Measurements from ENCODE around the gene RPL9. TPM values are rescaled to one million over a fixed set of nuclear protein-coding genes. Genes with fewer than 3 reads are reported as not detected.
A peak's percentile ranks its signal among the peaks of the same experiment; 100 is the strongest.
"Not testable (repeated sequence)": the region's sequence is repeated elsewhere in the genome, so short reads cannot be mapped to it uniquely, and the experiment has no call there.

The RPL9 gene
- total RNA-seq, 1 donor from 2014 or later: 364 TPM

DNA sequence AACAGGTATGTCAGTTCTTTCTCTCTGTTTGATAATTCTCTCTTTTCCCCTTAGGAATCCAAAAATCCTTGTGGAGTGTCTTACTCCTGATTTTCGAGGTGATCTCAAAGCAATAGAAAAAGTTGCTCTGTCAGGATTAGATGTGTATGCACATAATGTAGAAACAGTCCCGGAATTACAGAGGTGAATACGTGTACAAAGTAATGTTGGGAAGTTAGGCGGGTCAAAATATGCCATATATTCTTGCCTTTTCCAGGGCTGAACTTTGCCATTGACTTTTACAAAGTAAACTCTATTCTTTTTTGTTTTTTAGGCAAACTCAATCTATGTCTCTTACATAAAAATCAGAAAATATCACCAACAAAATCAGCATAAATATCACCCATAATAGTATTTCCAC, 8.7 kb upstream of the RPL9 start:
- ATAC-seq (peak; percentile 9), DNase-seq (ENCODE audit: low spot score) (no peak)

DNA sequence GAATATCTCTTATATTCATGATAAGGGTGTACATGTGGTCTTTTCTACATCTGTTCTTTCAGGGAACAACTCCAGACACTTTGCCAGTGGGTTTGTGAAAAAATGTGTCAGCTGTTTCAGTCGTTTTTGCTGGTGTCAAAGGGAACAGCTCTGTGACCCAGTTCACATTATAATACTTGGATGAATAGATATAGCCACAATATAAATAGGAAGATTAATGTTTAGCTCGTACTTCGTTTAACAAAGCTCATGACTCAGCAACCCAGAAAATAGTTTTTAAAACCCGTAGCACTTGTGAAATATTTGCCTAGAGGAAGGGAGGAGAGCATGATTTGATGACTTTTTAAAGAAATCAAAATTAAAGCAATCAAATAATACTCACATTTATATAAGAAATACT, 8.0 kb upstream of the RPL9 start:
- DNase-seq (ENCODE audit: low spot score) (peak; percentile 59), ATAC-seq (peak; percentile 62)

DNA sequence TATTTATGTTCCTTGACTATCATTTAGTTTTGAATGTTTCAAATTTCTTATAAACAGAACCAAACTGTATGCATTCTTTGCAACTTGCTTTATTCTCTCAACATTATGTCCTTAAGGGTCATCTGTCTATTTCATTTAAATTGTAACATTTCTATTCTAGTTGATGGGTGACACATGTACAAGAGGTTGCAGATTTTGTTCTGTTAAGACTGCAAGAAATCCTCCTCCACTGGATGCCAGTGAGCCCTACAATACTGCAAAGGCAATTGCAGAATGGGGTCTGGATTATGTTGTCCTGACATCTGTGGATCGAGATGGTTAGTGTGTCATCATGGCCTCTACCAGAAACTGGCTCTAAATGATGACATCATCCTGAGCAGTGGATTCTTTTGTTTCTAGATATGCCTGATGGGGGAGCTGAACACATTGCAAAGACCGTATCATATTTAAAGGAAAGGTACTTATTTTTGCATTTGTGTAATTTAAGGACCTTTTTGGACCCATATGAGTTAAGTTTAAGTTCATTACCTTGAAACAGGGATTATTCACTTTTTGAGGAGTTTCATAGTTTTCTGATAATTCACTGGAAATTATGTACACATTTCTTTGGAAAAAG, 6.3 kb upstream of the RPL9 start:
- ATAC-seq: no peak
- DNase-seq (ENCODE audit: low spot score): no peak

DNA sequence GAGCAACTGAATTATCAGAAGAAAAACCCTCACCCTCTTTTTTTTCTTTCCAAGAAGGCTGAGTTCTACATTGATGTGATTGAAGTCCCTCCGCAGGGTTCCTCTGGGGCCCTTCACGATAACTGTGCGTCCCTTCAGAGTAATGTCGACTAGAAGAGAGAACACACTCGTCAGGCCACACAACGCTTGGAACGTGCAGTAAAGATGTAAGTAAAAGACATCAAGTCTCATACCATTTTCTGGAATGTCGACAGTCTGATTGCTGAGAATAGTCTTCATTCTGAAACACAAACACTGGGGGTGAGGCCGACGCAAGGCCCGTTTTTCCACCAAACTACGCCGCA, 589 bp downstream of the RPL9 start:
- ATAC-seq: peak; percentile 1
- not testable (repeated sequence) for DNase-seq (ENCODE audit: low spot score)

DNA sequence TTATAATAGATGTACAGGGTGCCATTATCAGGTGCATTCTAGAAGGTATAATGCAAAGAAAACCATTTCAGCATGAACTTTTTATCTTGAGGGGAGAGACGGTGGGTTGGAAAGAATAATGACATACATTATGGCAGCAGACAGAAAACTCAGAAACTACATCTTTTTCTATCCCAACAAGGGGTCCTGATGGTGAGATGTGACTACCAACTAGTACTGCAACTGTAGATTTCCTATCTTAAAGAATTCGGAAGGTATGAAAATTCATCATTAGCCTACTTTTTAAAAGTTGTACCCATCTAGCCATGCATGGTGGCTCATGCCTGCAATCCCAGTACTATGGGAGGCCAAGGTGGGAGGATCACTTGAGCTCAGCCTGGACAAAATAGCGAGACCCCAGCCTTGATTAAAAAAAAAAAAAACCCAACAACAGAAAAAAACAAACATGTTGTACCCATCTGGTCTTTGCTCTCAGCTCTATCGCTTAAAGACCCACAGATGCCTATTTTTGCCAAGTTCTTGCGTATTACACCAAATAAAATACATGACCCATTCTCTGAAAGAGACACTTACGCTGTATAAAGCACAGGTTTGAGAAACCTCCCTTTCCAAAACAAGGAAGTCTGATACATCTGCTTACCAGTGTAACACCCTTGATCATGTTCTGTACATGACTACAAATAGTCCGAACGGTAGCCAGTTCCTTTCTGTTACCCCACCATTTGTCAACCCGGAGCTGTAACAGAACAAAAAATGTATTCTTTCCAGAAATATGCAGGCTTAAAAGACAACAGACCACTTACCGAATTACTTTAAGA, 1.6 kb downstream of the RPL9 start:
- no peak for DNase-seq (ENCODE audit: low spot score)
- no peak for ATAC-seq

DNA sequence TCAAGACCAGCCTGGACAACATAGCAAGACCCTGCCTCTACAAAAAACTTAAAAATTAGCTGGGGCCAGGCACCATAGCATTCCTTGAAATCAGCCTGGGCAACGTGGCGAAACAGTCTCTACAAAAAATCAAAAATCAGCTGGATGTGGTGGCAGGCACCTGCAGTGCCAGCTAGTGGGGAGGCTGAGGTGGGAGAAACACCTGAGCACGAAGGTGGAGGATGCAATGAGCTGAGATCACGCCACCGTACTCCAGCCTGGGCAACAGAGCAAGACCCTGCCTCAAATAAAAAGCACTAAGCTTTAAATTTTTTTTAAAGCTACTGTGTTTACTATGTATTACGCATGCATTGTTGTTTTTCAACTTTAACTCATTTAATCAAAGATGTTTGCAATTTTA, 3.2 kb downstream of the RPL9 start:
- ATAC-seq (no peak), DNase-seq (ENCODE audit: low spot score) (no peak)

DNA sequence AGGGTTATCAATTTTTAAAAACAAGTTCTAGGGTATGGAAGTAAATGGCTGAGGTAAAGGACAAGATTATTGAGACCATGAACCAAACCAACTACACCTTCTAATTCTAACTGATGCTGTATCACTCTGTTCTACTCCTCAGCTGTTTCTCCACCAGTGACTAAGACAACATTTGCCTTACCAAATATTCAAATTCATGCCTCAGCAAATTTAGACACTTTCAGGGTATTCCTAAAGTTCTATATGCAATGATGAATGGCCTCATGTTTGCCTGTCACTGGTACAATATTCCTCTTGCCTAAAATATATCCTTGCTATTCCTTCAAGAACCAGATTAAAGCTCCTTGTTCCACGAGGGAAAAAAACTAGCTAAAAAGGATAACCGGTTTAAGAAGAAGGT, 5.0 kb downstream of the RPL9 start:
- DNase-seq (ENCODE audit: low spot score) (no peak), ATAC-seq (no peak)

DNA sequence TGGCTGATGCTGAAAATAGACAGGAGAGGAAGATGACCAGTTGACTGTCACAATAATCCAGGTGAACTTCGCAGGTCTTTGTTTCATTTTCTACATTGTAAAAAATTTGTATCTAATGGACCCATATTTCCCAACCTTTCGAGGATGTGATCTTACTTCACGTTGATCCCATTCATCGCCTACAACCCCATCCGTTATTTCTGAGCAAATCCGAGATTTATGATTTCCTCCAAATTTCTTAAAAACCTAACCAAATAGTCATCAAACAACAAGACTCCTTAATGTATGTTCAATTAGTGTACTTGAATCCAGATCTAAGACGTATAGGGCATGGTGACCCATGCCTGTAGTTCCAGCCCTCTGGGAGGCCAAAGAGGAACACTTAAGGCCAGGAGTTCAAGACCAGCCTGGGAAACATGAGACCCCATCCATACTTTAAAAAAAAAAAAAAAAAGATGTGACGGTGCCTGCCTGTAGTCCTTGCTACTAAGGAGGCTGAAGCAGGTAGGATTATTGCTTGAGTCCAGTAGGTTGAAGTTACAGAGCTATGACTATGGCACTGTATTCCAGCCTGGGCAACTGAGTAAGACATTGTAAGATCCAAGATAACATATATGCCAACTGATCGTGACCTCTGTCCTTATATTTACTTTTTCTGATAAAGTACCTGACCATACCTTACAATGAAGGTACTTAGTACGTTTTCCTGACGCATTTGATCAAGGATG, 5.7 kb downstream of the RPL9 start:
- DNase-seq (ENCODE audit: low spot score) (no peak), ATAC-seq (no peak)

DNA sequence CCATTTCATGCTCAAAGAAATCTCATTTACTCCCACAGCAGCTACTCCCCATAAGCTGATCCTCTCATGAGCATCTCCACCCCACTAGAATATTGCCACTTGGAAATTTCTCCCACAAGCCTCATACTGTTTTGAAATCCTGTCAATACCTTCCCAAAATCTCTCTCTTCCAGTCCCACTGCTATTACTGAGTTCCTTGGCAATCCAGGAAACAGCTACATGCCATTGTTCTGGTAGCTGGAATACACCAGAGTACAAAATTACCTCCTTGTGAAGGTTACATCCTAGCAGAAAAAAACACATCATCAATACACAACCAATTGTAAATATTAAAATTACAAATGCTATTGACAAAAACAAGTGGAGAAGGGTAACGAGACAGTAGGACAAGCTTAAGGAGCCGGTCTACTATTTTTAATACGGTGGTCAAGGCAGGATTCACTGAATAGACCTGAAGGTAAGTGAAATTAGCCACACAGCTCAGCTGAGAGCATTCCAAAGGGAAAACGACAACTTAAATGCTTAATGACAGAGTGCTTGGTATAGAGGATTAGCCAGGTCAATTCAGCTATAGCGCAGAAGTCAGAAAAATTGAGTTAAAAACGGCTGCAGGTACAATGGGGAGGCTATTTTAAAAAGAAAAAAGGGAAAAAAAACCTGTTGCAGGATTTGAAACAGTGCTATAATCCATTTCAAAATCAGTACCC, 6.4 kb downstream of the RPL9 start:
- ATAC-seq (no peak), DNase-seq (ENCODE audit: low spot score) (no peak)

DNA sequence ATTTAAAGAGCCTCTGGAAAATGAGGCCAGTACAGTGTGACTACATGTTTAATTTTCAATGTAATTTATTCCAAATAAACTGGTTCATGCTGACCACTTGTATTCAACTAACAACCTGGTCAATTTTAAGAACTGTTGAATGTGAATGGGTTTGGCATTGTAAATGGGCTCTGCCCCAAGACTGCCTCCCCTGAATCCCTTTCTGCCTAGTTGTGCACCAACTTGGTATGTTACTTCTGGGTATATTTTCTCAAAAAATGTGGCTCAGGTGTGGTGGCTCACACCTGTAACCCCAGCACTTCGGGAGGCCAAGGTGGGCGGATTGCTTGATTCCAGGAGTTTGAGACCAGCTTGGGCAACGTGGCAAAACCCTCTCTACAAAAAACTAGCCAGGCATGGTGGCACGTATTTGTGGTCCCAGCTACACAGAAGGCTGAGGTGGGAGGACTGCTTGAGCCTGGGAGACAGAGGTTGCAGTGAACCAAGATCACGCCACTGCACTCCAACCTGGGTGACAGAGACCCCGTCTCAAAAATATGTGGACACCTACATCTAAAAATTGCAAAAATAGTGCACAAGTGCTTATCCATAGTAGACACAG, 7.2 kb downstream of the RPL9 start:
- DNase-seq (ENCODE audit: low spot score): no peak
- no peak for ATAC-seq

DNA sequence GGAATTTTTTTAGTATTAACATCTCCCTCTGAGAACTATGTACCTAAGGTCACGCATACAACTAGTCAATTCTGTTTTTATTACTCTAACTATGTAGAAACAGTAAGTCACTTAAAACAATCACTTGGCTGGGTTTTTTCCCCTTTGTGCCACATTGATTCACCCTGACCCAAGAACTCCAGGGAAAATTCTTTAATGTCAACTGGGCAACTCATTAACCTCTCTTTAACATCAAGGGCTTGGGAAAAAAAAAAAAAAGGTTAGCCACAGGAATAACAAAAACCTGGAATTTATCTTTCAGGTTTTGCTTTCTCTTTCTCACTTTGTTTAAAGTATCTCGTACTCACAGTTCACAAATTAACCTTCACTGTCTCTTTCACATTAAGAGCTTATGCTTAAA, 8.1 kb downstream of the RPL9 start:
- peak; percentile 65 for ATAC-seq
- DNase-seq (ENCODE audit: low spot score): no peak

DNA sequence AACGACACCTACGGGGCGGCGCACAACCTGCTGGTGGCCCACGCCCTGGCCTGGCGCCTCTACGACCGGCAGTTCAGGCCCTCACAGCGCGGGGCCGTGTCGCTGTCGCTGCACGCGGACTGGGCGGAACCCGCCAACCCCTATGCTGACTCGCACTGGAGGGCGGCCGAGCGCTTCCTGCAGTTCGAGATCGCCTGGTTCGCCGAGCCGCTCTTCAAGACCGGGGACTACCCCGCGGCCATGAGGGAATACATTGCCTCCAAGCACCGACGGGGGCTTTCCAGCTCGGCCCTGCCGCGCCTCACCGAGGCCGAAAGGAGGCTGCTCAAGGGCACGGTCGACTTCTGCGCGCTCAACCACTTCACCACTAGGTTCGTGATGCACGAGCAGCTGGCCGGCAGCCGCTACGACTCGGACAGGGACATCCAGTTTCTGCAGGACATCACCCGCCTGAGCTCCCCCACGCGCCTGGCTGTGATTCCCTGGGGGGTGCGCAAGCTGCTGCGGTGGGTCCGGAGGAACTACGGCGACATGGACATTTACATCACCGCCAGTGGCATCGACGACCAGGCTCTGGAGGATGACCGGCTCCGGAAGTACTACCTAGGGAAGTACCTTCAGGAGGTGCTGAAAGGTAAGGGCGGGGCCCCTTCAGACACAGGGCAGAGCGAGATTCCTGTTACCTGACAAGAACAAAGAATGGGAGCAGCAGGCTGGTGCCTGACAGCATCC, 11.7 kb downstream of the RPL9 start:
- peak; percentile 40 for ATAC-seq
- no peak for DNase-seq (ENCODE audit: low spot score)

DNA sequence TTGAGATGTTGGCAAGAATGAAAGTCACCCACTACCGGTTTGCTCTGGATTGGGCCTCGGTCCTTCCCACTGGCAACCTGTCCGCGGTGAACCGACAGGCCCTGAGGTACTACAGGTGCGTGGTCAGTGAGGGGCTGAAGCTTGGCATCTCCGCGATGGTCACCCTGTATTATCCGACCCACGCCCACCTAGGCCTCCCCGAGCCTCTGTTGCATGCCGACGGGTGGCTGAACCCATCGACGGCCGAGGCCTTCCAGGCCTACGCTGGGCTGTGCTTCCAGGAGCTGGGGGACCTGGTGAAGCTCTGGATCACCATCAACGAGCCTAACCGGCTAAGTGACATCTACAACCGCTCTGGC, 12.3 kb downstream of the RPL9 start:
- DNase-seq (ENCODE audit: low spot score): no peak
- no peak for ATAC-seq

DNA sequence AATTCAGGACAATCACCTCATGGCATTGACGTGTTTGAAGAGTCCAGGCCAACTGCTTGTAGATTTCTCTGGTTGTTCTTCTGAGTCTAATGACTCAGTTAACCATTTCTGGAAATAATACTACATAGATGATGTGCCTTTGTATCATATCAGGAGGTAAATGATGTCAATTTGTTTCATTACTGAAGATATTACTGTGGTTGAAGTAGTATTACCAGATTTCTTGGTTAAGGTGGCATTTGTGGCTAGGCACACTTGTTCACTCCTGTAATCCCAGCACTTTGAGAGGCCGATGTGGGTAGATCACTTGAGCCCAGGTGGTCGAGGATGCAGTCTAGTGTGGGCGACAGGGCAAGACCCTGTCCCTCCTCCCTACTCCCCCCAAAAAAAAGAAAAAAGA, 15.7 kb downstream of the RPL9 start:
- no peak for ATAC-seq
- DNase-seq (ENCODE audit: low spot score): no peak

DNA sequence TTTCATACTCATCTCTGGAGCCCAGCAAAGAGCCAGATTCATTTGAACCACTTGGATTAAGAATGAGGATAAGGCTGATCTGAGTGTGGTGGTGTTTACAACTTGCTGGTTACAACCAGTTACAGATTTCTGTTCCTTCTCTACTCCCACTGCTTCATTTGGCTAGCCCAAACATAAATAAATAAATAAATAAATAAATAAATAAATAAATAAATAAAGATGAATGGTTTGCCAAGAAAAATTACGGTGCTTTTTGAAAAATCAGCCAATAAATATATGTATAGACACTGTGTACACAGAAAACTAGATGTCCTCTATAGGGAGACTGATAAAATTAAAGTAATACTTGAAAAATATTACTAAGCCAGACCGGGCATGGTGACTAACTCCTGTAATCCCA, 17.1 kb downstream of the RPL9 start:
- DNase-seq (ENCODE audit: low spot score): no peak
- ATAC-seq: no peak

DNA sequence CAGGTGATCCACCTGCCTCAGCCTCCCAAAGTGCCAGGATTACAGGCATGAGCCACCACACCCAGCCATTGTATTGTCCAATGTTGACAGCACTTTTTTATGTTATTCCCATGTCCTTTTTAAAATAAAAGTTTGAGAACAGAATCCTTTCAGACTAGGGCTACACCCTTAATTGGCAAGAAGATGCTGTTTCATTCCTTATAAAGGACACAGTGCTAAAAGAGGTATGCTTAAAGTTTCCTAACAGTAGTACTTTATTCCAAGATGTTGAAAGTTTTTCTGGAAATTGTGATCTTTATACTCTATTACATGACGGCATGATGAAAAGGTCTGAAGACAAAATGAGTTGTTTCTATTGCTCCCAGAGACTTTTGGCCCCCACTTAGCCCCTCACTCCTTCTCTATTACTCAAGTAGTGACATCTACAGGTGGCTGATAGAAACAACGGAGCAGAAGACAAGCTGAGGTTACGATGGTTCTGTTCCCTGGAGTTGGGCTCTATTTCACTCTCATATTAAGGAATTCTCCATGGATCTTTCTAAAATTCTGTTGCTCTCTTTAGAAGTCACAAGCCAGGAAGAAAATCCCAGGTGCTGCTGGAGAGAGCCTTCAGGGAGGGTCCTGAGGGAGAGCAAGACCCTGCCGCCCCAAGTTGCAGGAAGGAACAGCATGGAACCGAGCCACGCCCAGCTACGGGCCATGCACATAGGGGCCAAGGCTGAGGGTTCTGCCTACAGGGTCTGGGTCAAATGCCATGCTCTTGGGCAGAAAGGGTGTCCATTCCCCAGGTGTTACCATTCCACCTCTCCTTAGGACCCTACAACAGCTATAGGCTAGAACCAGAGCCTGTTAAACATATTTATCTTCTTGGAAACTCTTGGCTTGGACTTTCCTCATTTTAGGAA, 22.8 kb downstream of the RPL9 start:
- DNase-seq (ENCODE audit: low spot score) (no peak), ATAC-seq (peak; percentile 62)

DNA sequence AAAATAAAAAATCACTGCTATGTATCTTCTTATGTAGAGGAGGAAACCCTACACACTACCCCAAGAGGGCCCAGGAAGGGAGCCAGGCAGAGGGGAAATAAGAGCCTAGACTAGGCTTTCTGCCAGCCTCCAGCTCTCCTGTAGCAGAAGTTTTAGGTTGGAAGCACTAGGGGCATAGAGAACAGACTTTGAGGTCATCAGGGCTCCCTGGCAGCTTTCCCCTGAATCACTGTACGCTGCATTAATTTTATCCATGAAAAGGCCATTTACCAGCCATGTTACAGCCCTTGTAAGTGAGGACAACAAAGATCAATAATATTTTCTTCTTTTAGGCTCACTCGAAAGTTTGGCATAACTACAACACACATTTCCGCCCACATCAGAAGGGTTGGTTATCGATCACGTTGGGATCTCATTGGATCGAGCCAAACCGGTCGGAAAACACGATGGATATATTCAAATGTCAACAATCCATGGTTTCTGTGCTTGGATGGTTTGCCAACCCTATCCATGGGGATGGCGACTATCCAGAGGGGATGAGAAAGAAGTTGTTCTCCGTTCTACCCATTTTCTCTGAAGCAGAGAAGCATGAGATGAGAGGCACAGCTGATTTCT, 24.7 kb downstream of the RPL9 start:
- ATAC-seq: peak; percentile 64
- peak; percentile 76 for DNase-seq (ENCODE audit: low spot score)

DNA sequence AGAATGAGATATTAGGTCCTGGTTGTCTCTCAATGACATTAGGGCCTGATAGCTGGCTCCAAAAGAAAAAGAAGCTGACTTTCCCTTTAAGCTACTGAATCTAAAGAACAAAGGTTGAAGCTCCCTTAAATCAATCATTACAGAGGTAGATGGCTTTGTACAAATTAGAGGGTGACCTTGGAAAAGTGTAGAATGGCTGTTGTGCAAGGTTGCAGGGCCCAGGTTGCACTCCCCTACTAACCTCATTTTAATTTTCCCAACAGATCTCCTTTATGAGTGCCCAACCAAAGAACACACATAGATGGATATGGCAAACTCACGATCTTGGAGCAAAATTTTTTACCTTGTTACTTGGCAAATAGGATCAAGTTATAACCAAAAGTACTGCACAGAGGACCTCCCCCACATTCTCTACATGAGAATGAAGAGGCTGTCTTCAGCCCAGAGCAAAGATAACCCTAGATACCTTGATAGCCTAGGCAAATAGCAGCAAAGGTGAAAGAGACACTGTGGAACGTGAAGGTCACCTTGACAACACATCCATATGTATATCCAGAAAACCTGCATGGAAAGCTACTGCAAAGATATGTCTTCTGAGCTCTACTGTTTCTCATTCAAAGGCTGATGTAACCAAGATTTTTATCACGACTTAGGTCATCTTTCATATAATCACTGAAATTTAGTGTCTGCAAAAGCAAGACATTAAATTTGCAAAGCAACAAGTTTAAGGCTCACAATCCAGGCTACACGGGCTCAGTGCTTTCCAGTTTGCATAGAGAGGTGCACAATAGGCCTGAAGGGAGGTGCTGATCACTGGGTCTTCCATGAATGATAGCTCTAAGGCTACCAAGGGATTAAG, 29.0 kb downstream of the RPL9 start:
- no peak for DNase-seq (ENCODE audit: low spot score)
- ATAC-seq: peak; percentile 55
